IMR-90 (cell line): Measurements from ENCODE around the gene GABRA1. TPM values are rescaled to one million over a fixed set of nuclear protein-coding genes. Genes with fewer than 3 reads are reported as not detected.

ENCODE experiments used
- ATAC-seq: fragments of 200-7000 bp; cut with Tn5 transposase; 2 replicates; pipeline ENCODE4 v1.9.1; 2020; ENCODE audit warnings: low read depth, mild to moderate bottlenecking, moderate library complexity
- BruUV-seq: library from RNA; stranded (reverse); fragments of 400-500 nt; replicated peaks from 2 replicates; lab custom pipeline; 2021; lab: Mats Ljungman, UMichigan
- CTCF ChIA-PET: fragments of 300-600 bp; formaldehyde crosslinking; extraction: SDS; loops from one replicate; lab custom pipeline; 2021; ENCODE audit warnings: antibody characterized with exemption; lab: Yijun Ruan, JAX
- POLR2A ChIA-PET: fragments of 300-600 bp; sonication (Branson Sonifier 250); formaldehyde crosslinking; loops from one replicate; lab custom pipeline; 2022; ENCODE audit warnings: antibody characterized with exemption; ENCODE audit not compliant: unreplicated experiment; lab: Charles Lee
- DNase-seq: peaks from one replicate; pipeline ENCODE4 v3.0.0; 2013
- H2AFZ ChIP-seq: replicated peaks from 2 replicates; pipeline ENCODE3; 2013; ENCODE audit warnings: low read length, mild to moderate bottlenecking; ENCODE audit not compliant: poor library complexity
- H2AK5ac ChIP-seq: 2 replicates; pipeline ENCODE4 v1.6.1; 2013; ENCODE audit warnings: low read depth, low read length, inconsistent platforms
- H2AK9ac ChIP-seq: replicated peaks from 2 replicates; pipeline ENCODE3; 2013; ENCODE audit warnings: mild to moderate bottlenecking, low read depth, low read length, moderate library complexity; ENCODE audit not compliant: poor library complexity
- H2BK120ac ChIP-seq: 2 replicates; pipeline ENCODE4 v1.6.1; 2013; ENCODE audit warnings: low read depth, low read length, inconsistent platforms
- H2BK15ac ChIP-seq: 3 replicates; pipeline ENCODE4 v1.6.1; 2013; ENCODE audit warnings: low read depth, low read length, inconsistent platforms
- H2BK20ac ChIP-seq: 2 replicates; pipeline ENCODE4 v1.6.1; 2013; ENCODE audit warnings: low read depth, mild to moderate bottlenecking, inconsistent platforms, low read length, moderate library complexity
- H2BK5ac ChIP-seq: 2 replicates; pipeline ENCODE4 v1.6.1; 2013; ENCODE audit warnings: mild to moderate bottlenecking, low read depth, low read length, inconsistent platforms; ENCODE audit not compliant: poor library complexity, severe bottlenecking
- H3K14ac ChIP-seq: replicated peaks from 2 replicates; pipeline ENCODE4 v1.6.1; 2013; ENCODE audit warnings: low read depth, low read length, inconsistent platforms
- H3K18ac ChIP-seq: 2 replicates; pipeline ENCODE4 v1.6.1; 2013; ENCODE audit warnings: low read depth, low read length, control low read depth
- H3K23ac ChIP-seq: 2 replicates; pipeline ENCODE4 v1.6.1; 2013; ENCODE audit warnings: low read depth, low read length, inconsistent platforms
- H3K27ac ChIP-seq: 2 replicates; pipeline ENCODE4 v1.5.1; 2013; ENCODE audit warnings: mild to moderate bottlenecking, control low read depth, low read length; ENCODE audit not compliant: insufficient read depth
- H3K27me3 ChIP-seq: 2 replicates; pipeline ENCODE4 v1.6.1; 2013; ENCODE audit warnings: low read length; ENCODE audit not compliant: control insufficient read depth, insufficient read depth
- H3K36me3 ChIP-seq: 2 replicates; pipeline ENCODE4 v1.6.1; 2013; ENCODE audit warnings: low read length, mixed read lengths; ENCODE audit not compliant: control insufficient read depth, insufficient read depth
- H3K4ac ChIP-seq: 2 replicates; pipeline ENCODE4 v1.6.1; 2013; ENCODE audit warnings: low read depth, low read length, inconsistent platforms
- H3K4me1 ChIP-seq: 2 replicates; pipeline ENCODE4 v1.6.1; 2013; ENCODE audit warnings: low read length, mixed read lengths; ENCODE audit not compliant: control insufficient read depth, insufficient read depth
- H3K4me2 ChIP-seq: 2 replicates; pipeline ENCODE4 v1.6.1; 2013; ENCODE audit warnings: low read depth, mild to moderate bottlenecking, control low read depth, low read length, moderate library complexity
- H3K4me3 ChIP-seq: 2 replicates; pipeline ENCODE4 v1.5.1; 2013; ENCODE audit warnings: low read depth, mild to moderate bottlenecking, control low read depth, low read length, moderate library complexity; ENCODE audit not compliant: insufficient read depth
- H3K56ac ChIP-seq: 2 replicates; pipeline ENCODE4 v1.6.1; 2013; ENCODE audit warnings: low read length, inconsistent platforms; ENCODE audit not compliant: insufficient read depth; ENCODE audit errors: extremely low read depth
- H3K79me1 ChIP-seq, 2 experiments: 2 replicates each; pipeline ENCODE4 v1.6.1; 2013; ENCODE audit warnings: low read length in 2 of 2, inconsistent platforms in 1 of 2, low read depth in 1 of 2
- H3K9ac ChIP-seq: 2 replicates; pipeline ENCODE4 v1.6.1; 2013; ENCODE audit warnings: low read depth, low read length, control low read depth
- H3K9me1 ChIP-seq: 2 replicates; pipeline ENCODE4 v1.6.1; 2013; ENCODE audit warnings: low read length, inconsistent platforms; ENCODE audit not compliant: insufficient read depth
- H3K9me3 ChIP-seq: 2 replicates; pipeline ENCODE4 v1.6.1; 2013; ENCODE audit warnings: low read length; ENCODE audit not compliant: control insufficient read depth, insufficient read depth
- H4K20me1 ChIP-seq: 2 replicates; pipeline ENCODE4 v1.6.1; 2013; ENCODE audit warnings: low read length, inconsistent platforms; ENCODE audit not compliant: insufficient read depth
- H4K5ac ChIP-seq: 2 replicates; pipeline ENCODE4 v1.6.1; 2013; ENCODE audit warnings: mild to moderate bottlenecking, low read depth, low read length, control low read depth
- H4K8ac ChIP-seq, 2 experiments: 2 replicates each; pipeline ENCODE4 v1.6.1; 2013; ENCODE audit warnings: low read depth in 2 of 2, low read length in 2 of 2, control low read depth in 1 of 2, inconsistent platforms in 1 of 2
- H4K91ac ChIP-seq: 2 replicates; pipeline ENCODE4 v1.6.1; 2013; ENCODE audit warnings: low read depth, low read length, inconsistent platforms; ENCODE audit not compliant: insufficient read depth
- BHLHE40 ChIP-seq: fragments of 150-350 bp; IDR thresholded peaks from 2 replicates; pipeline ENCODE4 v1.6.1; 2016; ENCODE audit warnings: mild to moderate bottlenecking, low read depth, low read length
- CEBPB ChIP-seq: IDR thresholded peaks from 2 replicates; pipeline ENCODE4 v1.6.1; 2012; ENCODE audit warnings: low read depth, low read length, improper control_type of control experiment
- CHD1 ChIP-seq: IDR thresholded peaks from 2 replicates; pipeline ENCODE4 v1.6.1; 2012; ENCODE audit warnings: low read depth, low read length, improper control_type of control experiment
- CTCF ChIP-seq: conservative IDR thresholded peaks from 2 replicates; pipeline ENCODE4 v1.5.1; 2012; ENCODE audit warnings: mild to moderate bottlenecking, low read depth, low read length, improper control_type of control experiment
- FOS ChIP-seq: fragments of 150-350 bp; IDR thresholded peaks from 2 replicates; pipeline ENCODE4 v1.6.1; 2016; ENCODE audit warnings: low read depth, low read length
- MAFK ChIP-seq: IDR thresholded peaks from 2 replicates; pipeline ENCODE4 v1.6.1; 2012; ENCODE audit warnings: low read depth, low read length, improper control_type of control experiment
- MAZ ChIP-seq: IDR thresholded peaks from 2 replicates; pipeline ENCODE4 v1.6.1; 2012; ENCODE audit warnings: low read depth, mild to moderate bottlenecking, low read length, improper control_type of control experiment, moderate library complexity, borderline replicate concordance
- MXI1 ChIP-seq: IDR thresholded peaks from 2 replicates; pipeline ENCODE4 v1.6.1; 2012; ENCODE audit warnings: low read depth, mild to moderate bottlenecking, low read length, moderate library complexity, borderline replicate concordance
- NFE2L2 ChIP-seq: fragments of 150-350 bp; IDR thresholded peaks from 2 replicates; pipeline ENCODE4 v1.6.1; 2016; ENCODE audit warnings: low read depth, mild to moderate bottlenecking, low read length
- POLR2A ChIP-seq: IDR thresholded peaks from 2 replicates; pipeline ENCODE4 v1.6.1; 2012; ENCODE audit warnings: mild to moderate bottlenecking, low read depth, low read length
- RAD21 ChIP-seq: IDR thresholded peaks from 2 replicates; pipeline ENCODE4 v1.6.1; 2012; ENCODE audit warnings: low read length, improper control_type of control experiment
- RCOR1 ChIP-seq: IDR thresholded peaks from 2 replicates; pipeline ENCODE4 v1.6.1; 2012; ENCODE audit warnings: mild to moderate bottlenecking, low read length, improper control_type of control experiment; ENCODE audit not compliant: insufficient replicate concordance
- RFX5 ChIP-seq: IDR thresholded peaks from 2 replicates; pipeline ENCODE4 v1.8.0; 2012; ENCODE audit warnings: low read depth, mild to moderate bottlenecking, low read length, moderate library complexity
- SMC3 ChIP-seq: fragments of 150-350 bp; IDR thresholded peaks from 2 replicates; pipeline ENCODE4 v1.6.1; 2016; ENCODE audit warnings: low read depth, mild to moderate bottlenecking, antibody characterized with exemption, low read length, moderate library complexity
- WGBS, 2 experiments: methylation state at CpG; one replicate each; pipeline versions ENCODE4 v1.1.5 to v1.1.7; 2013; ENCODE audit warnings: missing lambda C conversion rate in 2 of 2; ENCODE audit not compliant: insufficient read length in 1 of 2; ENCODE audit errors: extremely low coverage in 2 of 2; 5-methylcytosine and 5-hydroxymethylcytosine counted together
- dilution Hi-C: fragments of 300-500 bp; cut with HindIII; formaldehyde crosslinking; loops from one replicate; pipeline ENCODE4 v1.14.3; 2018; ENCODE audit warnings: low sequenced_read_pairs; ENCODE audit not compliant: unreplicated experiment
- in situ Hi-C: fragments of 300-500 bp; cut with MboI; formaldehyde crosslinking; loops from 3 replicates; pipeline ENCODE4 v1.14.3; 2019; ENCODE audit warnings: low sequenced_read_pairs, inconsistent platforms, mixed read lengths
- intact Hi-C: fragments of 100-400 bp; cut with micrococcal nuclease; formaldehyde crosslinking; loops from 2 replicates; pipeline ENCODE4 v1.10.0; 2022
- polyA plus RNA-seq, 3 experiments: library from polyadenylated mRNA; depleted of rRNA; stranded (reverse); fragments of >200 nt; gene quantifications; 2 replicates each; pipeline ENCODE4 v1.2.3, GENCODE V29; 2012; ENCODE audit warnings: low replicate concordance in 1 of 3
- total RNA-seq: library from RNA; depleted of rRNA; stranded (reverse); fragments of >200 nt; gene quantifications from 2 replicates; pipeline ENCODE4 v1.2.3, GENCODE V29; 2012
- TF ChIP-seq, protein P1 (sequence below): fragments of 150-350 bp; IDR thresholded peaks from 2 replicates; pipeline ENCODE4 v1.6.1; 2017; ENCODE audit warnings: mild to moderate bottlenecking, antibody characterized with exemption, low read length, low read depth
- TF ChIP-seq, protein P2 (sequence below): fragments of 150-350 bp; IDR thresholded peaks from 2 replicates; pipeline ENCODE4 v1.6.1; 2016; ENCODE audit warnings: low read depth, mild to moderate bottlenecking, low read length, moderate library complexity, borderline replicate concordance

Gene GABRA1
- total and polyA plus RNA-seq, 2 of the 4 experiments (the other 2 are of a cell fraction): not detected

DNA sequence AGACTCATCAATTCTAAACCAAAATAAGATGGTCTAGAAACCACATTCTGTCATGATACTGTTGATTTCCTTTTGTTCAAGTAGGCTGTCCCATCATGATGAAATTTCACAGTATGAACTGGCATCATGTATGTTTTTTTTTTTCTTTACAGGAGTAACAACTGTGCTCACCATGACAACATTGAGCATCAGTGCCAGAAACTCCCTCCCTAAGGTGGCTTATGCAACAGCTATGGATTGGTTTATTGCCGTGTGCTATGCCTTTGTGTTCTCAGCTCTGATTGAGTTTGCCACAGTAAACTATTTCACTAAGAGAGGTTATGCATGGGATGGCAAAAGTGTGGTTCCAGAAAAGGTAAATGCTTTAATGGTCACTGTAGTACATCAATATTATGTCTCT lies 47.6 kb downstream of the GABRA1 start:
- dilution Hi-C loops (no loop called here), intact Hi-C loops (no loop called here), in situ Hi-C loops (no loop called here)
- no peak overlapping the region for H2BK20ac ChIP-seq
- no CpG with 5 or more reads among the region's 1 CpG for WGBS, 2 experiments
- no peak overlapping the region for H2AFZ ChIP-seq
- no peak overlapping the region for H2AK5ac ChIP-seq
- no peak overlapping the region for H4K5ac ChIP-seq
- no peak overlapping the region for H3K4ac ChIP-seq
- TF ChIP-seq MXI1 (no peak), CHD1 (no peak), BHLHE40 (no peak), CTCF (no peak), NFE2L2 (no peak), MAFK (no peak), CEBPB (no peak), FOS (no peak), POLR2A (no peak), MAZ (no peak), SMC3 (no peak), RFX5 (no peak), RAD21 (no peak), RCOR1 (no peak)
- TF ChIP-seq, protein P1, sequence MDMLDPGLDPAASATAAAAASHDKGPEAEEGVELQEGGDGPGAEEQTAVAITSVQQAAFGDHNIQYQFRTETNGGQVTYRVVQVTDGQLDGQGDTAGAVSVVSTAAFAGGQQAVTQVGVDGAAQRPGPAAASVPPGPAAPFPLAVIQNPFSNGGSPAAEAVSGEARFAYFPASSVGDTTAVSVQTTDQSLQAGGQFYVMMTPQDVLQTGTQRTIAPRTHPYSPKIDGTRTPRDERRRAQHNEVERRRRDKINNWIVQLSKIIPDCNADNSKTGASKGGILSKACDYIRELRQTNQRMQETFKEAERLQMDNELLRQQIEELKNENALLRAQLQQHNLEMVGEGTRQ: no peak
- TF ChIP-seq, protein P2, sequence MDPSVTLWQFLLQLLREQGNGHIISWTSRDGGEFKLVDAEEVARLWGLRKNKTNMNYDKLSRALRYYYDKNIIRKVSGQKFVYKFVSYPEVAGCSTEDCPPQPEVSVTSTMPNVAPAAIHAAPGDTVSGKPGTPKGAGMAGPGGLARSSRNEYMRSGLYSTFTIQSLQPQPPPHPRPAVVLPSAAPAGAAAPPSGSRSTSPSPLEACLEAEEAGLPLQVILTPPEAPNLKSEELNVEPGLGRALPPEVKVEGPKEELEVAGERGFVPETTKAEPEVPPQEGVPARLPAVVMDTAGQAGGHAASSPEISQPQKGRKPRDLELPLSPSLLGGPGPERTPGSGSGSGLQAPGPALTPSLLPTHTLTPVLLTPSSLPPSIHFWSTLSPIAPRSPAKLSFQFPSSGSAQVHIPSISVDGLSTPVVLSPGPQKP: no peak
- H3K9me1 ChIP-seq: no peaks in the 10 kb centered on the region
- H3K36me3 ChIP-seq: no peaks in the 10 kb centered on the region
- no peaks in the 10 kb centered on the region for H3K4me1 ChIP-seq
- H3K9me3 ChIP-seq: peaks cover 6% of the 10 kb centered on the region; the same call in 1 of the 2 replicates
- H3K56ac ChIP-seq: no peak overlapping the region
- no peaks in the 10 kb centered on the region for H3K27me3 ChIP-seq
- H4K8ac ChIP-seq: no peak overlapping the region
- no peak overlapping the region for H2AK9ac ChIP-seq
- H3K27ac ChIP-seq: no peak overlapping the region
- no peak overlapping the region for H2BK15ac ChIP-seq
- H3K4me3 ChIP-seq: no peak overlapping the region
- ChIA-PET POLR2A (no interaction called here), CTCF (no interaction called here)
- ATAC-seq: no peak
- no peak overlapping the region for H3K18ac ChIP-seq
- no peaks in the 10 kb centered on the region for H4K20me1 ChIP-seq
- H2BK120ac ChIP-seq: no peak overlapping the region
- no peak overlapping the region for H3K9ac ChIP-seq
- no peak overlapping the region for H3K23ac ChIP-seq
- H2BK5ac ChIP-seq: no peak overlapping the region
- no peak overlapping the region for H3K4me2 ChIP-seq
- H3K14ac ChIP-seq: no peak overlapping the region
- DNase-seq: no peak
- BruUV-seq: no TSS peak
- H4K91ac ChIP-seq: no peak overlapping the region
- no peaks in the 10 kb centered on the region for H3K79me1 ChIP-seq
